CD14-positive monocyte (primary cell): ENCODE data around the gene IL17B. TPM values are rescaled to one million over a fixed set of nuclear protein-coding genes. Genes with fewer than 3 reads are reported as not detected.

ENCODE experiments used
- DNase-seq, 3 donors: peaks; one replicate each; pipeline ENCODE4 v3.0.0-alpha.2; 2011 to 2022
- H2AFZ ChIP-seq: 2 replicates; pipeline ENCODE4 v1.6.0; 2012; ENCODE audit warnings: mild to moderate bottlenecking, low read depth, low read length, inconsistent platforms; ENCODE audit not compliant: insufficient read depth, poor library complexity, severe bottlenecking
- H3K27ac ChIP-seq, 2 donors: 1 replicate in 1 of 2; 2 replicates in 1 of 2; pipeline ENCODE4 v1.5.1; 2012 to 2013; ENCODE audit warnings: low read length in 2 of 2, control low read depth in 1 of 2, inconsistent platforms in 1 of 2, low read depth in 1 of 2, mild to moderate bottlenecking in 1 of 2
- H3K27me3 ChIP-seq, 2 donors: one replicate each; pipeline versions ENCODE4 v1.6.0 to v1.6.1; 2011 to 2013; ENCODE audit warnings: low read length in 2 of 2; ENCODE audit not compliant: control insufficient read depth in 2 of 2, insufficient read depth in 2 of 2
- H3K36me3 ChIP-seq, 2 donors: replicated peaks in 1 of 2; 1 replicate in 1 of 2; 2 replicates in 1 of 2; pipeline versions ENCODE4 v1.5.1 to v1.6.1; 2012 to 2013; ENCODE audit warnings: low read length in 2 of 2, control low read depth in 1 of 2, inconsistent platforms in 1 of 2, mild to moderate bottlenecking in 1 of 2; ENCODE audit not compliant: insufficient read depth in 2 of 2, control insufficient read depth in 1 of 2
- H3K4me1 ChIP-seq, 2 donors: 1 replicate in 1 of 2; 2 replicates in 1 of 2; pipeline versions ENCODE4 v1.5.1 to v1.6.1; 2012 to 2013; ENCODE audit warnings: low read length in 2 of 2, control low read depth in 1 of 2, inconsistent platforms in 1 of 2, mild to moderate bottlenecking in 1 of 2, moderate library complexity in 1 of 2; ENCODE audit not compliant: insufficient read depth in 2 of 2, control insufficient read depth in 1 of 2
- H3K4me2 ChIP-seq: replicated peaks from 2 replicates; pipeline ENCODE3; 2012; ENCODE audit warnings: low read length, moderate library complexity, mild to moderate bottlenecking; ENCODE audit not compliant: poor library complexity, severe bottlenecking; ENCODE audit errors: extremely low read depth
- H3K4me3 ChIP-seq, 3 experiments: fragments of 200-600 bp in 1 of 3; sonication (generic) in 1 of 3; replicated peaks in 1 of 3; 1 replicate in 2 of 3; 2 replicates in 1 of 3; pipeline ENCODE4 v1.5.1; 2011 to 2013; ENCODE audit warnings: low read length in 3 of 3, mild to moderate bottlenecking in 3 of 3, control low read depth in 2 of 3, low read depth in 2 of 3, inconsistent platforms in 1 of 3, moderate library complexity in 1 of 3
- H3K79me2 ChIP-seq: 2 replicates; pipeline ENCODE4 v1.6.0; 2012; ENCODE audit warnings: mild to moderate bottlenecking, control low read depth, inconsistent platforms, low read length, moderate library complexity; ENCODE audit not compliant: insufficient read depth
- H3K9ac ChIP-seq: 2 replicates; pipeline ENCODE4 v1.6.0; 2017; ENCODE audit warnings: low read length, mild to moderate bottlenecking; ENCODE audit not compliant: insufficient read depth, poor library complexity, severe bottlenecking
- H3K9me3 ChIP-seq, 2 donors: replicated peaks in 1 of 2; 1 replicate in 1 of 2; 2 replicates in 1 of 2; pipeline versions ENCODE4 v1.5.1 to v1.6.1; 2012 to 2013; ENCODE audit warnings: low read length in 2 of 2, control low read depth in 1 of 2; ENCODE audit not compliant: control insufficient read depth in 1 of 2, insufficient read depth in 1 of 2
- H4K20me1 ChIP-seq: 2 replicates; pipeline ENCODE4 v1.6.0; 2012; ENCODE audit warnings: mild to moderate bottlenecking, low read length, control low read depth, moderate library complexity; ENCODE audit not compliant: insufficient read depth
- H3K27ac Mint-ChIP-seq, 7 donors: one replicate each; pipeline ENCODE4 v1.8.0; 2020; ENCODE audit warnings: mild to moderate bottlenecking in 7 of 7, mixed read lengths in 7 of 7, moderate library complexity in 6 of 7, inconsistent platforms in 2 of 7
- H3K27me3 Mint-ChIP-seq, 3 donors: one replicate each; pipeline ENCODE4 v1.8.0; 2021 to 2022; ENCODE audit warnings: low read depth in 3 of 3, mild to moderate bottlenecking in 3 of 3, mixed read lengths in 3 of 3, moderate library complexity in 3 of 3, inconsistent platforms in 1 of 3
- H3K36me3 Mint-ChIP-seq, 2 donors: one replicate each; pipeline ENCODE4 v1.8.0; 2020; ENCODE audit warnings: mixed read lengths in 2 of 2, inconsistent platforms in 1 of 2, mild to moderate bottlenecking in 1 of 2
- H3K4me1 Mint-ChIP-seq: one replicate; pipeline ENCODE4 v1.8.0; 2020; ENCODE audit warnings: mild to moderate bottlenecking, mixed read lengths
- H3K4me3 Mint-ChIP-seq, 2 donors: one replicate each; pipeline ENCODE4 v1.8.0; 2020; ENCODE audit warnings: mild to moderate bottlenecking in 2 of 2, mixed read lengths in 2 of 2, moderate library complexity in 1 of 2
- H3K9me3 Mint-ChIP-seq, 7 donors: one replicate each; pipeline ENCODE4 v1.8.0; 2020 to 2022; ENCODE audit warnings: mixed read lengths in 7 of 7, mild to moderate bottlenecking in 6 of 7, moderate library complexity in 6 of 7, inconsistent platforms in 2 of 7
- WGBS: methylation state at CpG from one replicate; pipeline ENCODE4 v1.1.5; 2013; ENCODE audit warnings: missing lambda C conversion rate; ENCODE audit not compliant: insufficient coverage; 5-methylcytosine and 5-hydroxymethylcytosine counted together
- intact Hi-C, 2 donors: fragments of 100-400 bp; cut with micrococcal nuclease; formaldehyde crosslinking; loops; one replicate each; pipeline versions ENCODE4 v1.15.0 to v1.15.1; 2023
- polyA plus RNA-seq, 3 donors: library from polyadenylated mRNA; depleted of rRNA in 1 of 3; unstranded in 2 of 3; stranded (reverse) in 1 of 3; fragments of 300-500 nt in 2 of 3; fragments of >200 nt in 1 of 3; fragmentation: Illumina TruSeq in 2 of 3; gene quantifications; 1 replicate in 2 of 3; 2 replicates in 1 of 3; pipeline ENCODE4 v1.2.3, GENCODE V29; 2012 to 2021
- TF ChIP-seq, protein P1 (sequence below): fragments of 200-600 bp; IDR thresholded peaks from one replicate; pipeline ENCODE4 v1.8.0; 2022; ENCODE audit warnings: antibody characterized with exemption, mild to moderate bottlenecking

Gene IL17B
- polyA plus RNA-seq, 3 donors, result not detected

DNA sequence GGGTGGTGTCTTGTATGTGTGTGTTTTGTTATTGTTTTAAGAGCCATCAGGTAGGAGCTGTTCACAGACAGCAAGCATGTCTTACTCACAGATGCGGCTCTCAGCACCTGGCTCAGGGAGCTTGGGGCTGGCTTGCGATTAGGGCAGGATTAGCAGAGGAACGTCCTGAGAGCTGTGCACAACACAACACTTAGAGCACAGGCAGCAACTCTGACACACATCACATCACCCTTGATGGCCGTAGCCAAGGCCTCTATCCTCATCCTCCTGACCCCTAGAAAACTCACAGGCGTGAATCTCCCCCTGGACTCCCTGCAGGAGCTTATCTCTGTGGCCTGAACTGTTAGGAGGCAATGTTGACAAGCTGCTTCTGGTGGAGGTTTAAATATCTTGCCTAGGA is 7.1 kb upstream of the IL17B start:
- Histone ChIP-seq H4K20me1 (no peaks in the 10 kb centered on the region), H3K27me3 (no peaks in the 10 kb centered on the region), H3K4me3 (no peak overlapping the region), H3K9ac (no peak overlapping the region), H2AFZ (no peak overlapping the region), H3K4me1 (no peaks in the 10 kb centered on the region), H3K36me3 (no peaks in the 10 kb centered on the region), H3K79me2 (no peaks in the 10 kb centered on the region), H3K27ac (no peak overlapping the region), H3K9me3 (no peaks in the 10 kb centered on the region), H3K4me2 (no peak overlapping the region)
- WGBS, result 92% methylated on average over 4 of the region's 5 CpGs
- TF ChIP-seq, protein P1, sequence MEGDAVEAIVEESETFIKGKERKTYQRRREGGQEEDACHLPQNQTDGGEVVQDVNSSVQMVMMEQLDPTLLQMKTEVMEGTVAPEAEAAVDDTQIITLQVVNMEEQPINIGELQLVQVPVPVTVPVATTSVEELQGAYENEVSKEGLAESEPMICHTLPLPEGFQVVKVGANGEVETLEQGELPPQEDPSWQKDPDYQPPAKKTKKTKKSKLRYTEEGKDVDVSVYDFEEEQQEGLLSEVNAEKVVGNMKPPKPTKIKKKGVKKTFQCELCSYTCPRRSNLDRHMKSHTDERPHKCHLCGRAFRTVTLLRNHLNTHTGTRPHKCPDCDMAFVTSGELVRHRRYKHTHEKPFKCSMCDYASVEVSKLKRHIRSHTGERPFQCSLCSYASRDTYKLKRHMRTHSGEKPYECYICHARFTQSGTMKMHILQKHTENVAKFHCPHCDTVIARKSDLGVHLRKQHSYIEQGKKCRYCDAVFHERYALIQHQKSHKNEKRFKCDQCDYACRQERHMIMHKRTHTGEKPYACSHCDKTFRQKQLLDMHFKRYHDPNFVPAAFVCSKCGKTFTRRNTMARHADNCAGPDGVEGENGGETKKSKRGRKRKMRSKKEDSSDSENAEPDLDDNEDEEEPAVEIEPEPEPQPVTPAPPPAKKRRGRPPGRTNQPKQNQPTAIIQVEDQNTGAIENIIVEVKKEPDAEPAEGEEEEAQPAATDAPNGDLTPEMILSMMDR, result no peak
- Mint-ChIP-seq H3K27ac (no peak overlapping the region), H3K4me1 (peaks cover 4% of the 10 kb centered on the region), H3K36me3 (no peaks in the 10 kb centered on the region), H3K4me3 (no peak overlapping the region), H3K27me3 (peaks cover 0 to 1% (median 1%) of the 10 kb centered on the region in 3 donors), H3K9me3 (peaks cover 0 to 2% (median 0%) of the 10 kb centered on the region in 7 donors)
- intact Hi-C loops, result no loop called here
- DNase-seq, result no peak

DNA sequence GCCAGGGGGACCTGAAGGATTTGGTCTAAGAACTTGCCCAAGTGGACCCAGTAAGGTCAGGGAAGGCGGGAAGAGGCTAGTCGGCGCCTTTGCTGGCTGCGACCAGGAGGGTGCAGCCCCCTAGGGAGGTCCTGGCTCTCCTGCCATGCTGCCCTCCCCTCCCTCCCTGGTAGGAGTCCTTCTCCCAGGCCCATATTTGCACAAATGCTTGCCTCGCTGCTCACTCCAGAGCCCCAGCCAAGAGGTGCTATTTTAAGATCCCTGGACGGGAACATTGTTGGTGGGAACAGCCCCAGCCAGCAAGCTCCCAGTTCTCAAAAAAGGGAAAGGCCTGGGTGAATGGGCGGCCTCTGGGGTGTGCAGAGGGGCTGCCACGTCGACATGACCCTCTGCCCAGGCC is 4.3 kb upstream of the IL17B start:
- DNase-seq, result no peak
- Histone ChIP-seq H3K79me2 (no peaks in the 10 kb centered on the region), H3K9me3 (no peaks in the 10 kb centered on the region), H3K9ac (no peak overlapping the region), H3K4me2 (no peak overlapping the region), H3K4me3 (no peak overlapping the region), H3K27me3 (no peaks in the 10 kb centered on the region), H3K36me3 (no peaks in the 10 kb centered on the region), H3K4me1 (no peaks in the 10 kb centered on the region), H2AFZ (no peak overlapping the region), H4K20me1 (no peaks in the 10 kb centered on the region), H3K27ac (no peak overlapping the region)
- H3K36me3 Mint-ChIP-seq, result no peaks in the 10 kb centered on the region
- H3K9me3 Mint-ChIP-seq, result peaks cover 0 to 2% (median 0%) of the 10 kb centered on the region in 7 donors
- TF ChIP-seq, protein P1, result no peak
- H3K27me3 Mint-ChIP-seq, result peaks cover 1 to 2% (median 1%) of the 10 kb centered on the region in 3 donors
- WGBS, result 93% methylated on average over 6 of the region's 9 CpGs
- intact Hi-C loops, result loop anchor here (5.0 kb wide), 2 partner anchors 179 to 184 kb away; no protein-coding TSS in a partner anchor
- H3K27ac Mint-ChIP-seq, result no peak overlapping the region
- H3K4me1 Mint-ChIP-seq, result peaks cover 4% of the 10 kb centered on the region
- no peak overlapping the region for H3K4me3 Mint-ChIP-seq
